Karpas-422 (cell line): ENCODE measurements around the gene CDK14. TPM values are rescaled to one million over a fixed set of nuclear protein-coding genes. Genes with fewer than 3 reads are reported as not detected.

Experiments used
- DNase-seq: peaks from one replicate; pipeline ENCODE4 v3.0.0-alpha.2; 2015
- H2AFZ ChIP-seq: fragments of 200-600 bp; sonication (generic); 2 replicates; pipeline ENCODE4 v1.6.1; 2014; ENCODE audit warnings: antibody characterized with exemption, low read length, mixed read lengths
- H3K27ac ChIP-seq: fragments of 200-600 bp; sonication (generic); 2 replicates; pipeline ENCODE4 v1.5.1; 2014; ENCODE audit warnings: mild to moderate bottlenecking, low read length, moderate library complexity
- H3K27me3 ChIP-seq: fragments of 200-600 bp; sonication (generic); 2 replicates; pipeline ENCODE4 v1.6.1; 2014; ENCODE audit warnings: low read length, mixed read lengths
- H3K36me3 ChIP-seq: fragments of 200-600 bp; sonication (generic); 2 replicates; pipeline ENCODE4 v1.6.1; 2014; ENCODE audit warnings: low read length, mixed read lengths; ENCODE audit not compliant: insufficient read depth
- H3K4me1 ChIP-seq: fragments of 200-600 bp; sonication (generic); 2 replicates; pipeline ENCODE4 v1.6.1; 2014; ENCODE audit warnings: mild to moderate bottlenecking, low read length, mixed read lengths
- H3K4me2 ChIP-seq: fragments of 200-600 bp; sonication (generic); 2 replicates; pipeline ENCODE4 v1.6.1; 2014; ENCODE audit warnings: low read length, low read depth, mild to moderate bottlenecking; ENCODE audit not compliant: poor library complexity, severe bottlenecking
- H3K4me3 ChIP-seq: fragments of 200-600 bp; sonication (generic); 2 replicates; pipeline ENCODE4 v1.5.1; 2014; ENCODE audit warnings: mild to moderate bottlenecking, antibody characterized with exemption, low read length, mixed read lengths
- H3K79me2 ChIP-seq: fragments of 200-600 bp; sonication (generic); 2 replicates; pipeline ENCODE4 v1.6.1; 2014; ENCODE audit warnings: mild to moderate bottlenecking, low read length, mixed read lengths
- H3K9ac ChIP-seq: fragments of 200-600 bp; sonication (generic); 2 replicates; pipeline ENCODE4 v1.6.0; 2014; ENCODE audit warnings: low read length
- H3K9me2 ChIP-seq: fragments of 200-600 bp; sonication (generic), shearing (Covaris generic); replicated peaks from 2 replicates; pipeline ENCODE4 v1.6.0; 2014; ENCODE audit warnings: mild to moderate bottlenecking, low read length, moderate library complexity; ENCODE audit not compliant: insufficient read depth
- H3K9me3 ChIP-seq: fragments of 300-700, 200-600 bp; sonication (generic); 2 replicates; pipeline ENCODE4 v1.6.1; 2014; ENCODE audit warnings: low read length, mixed read lengths
- H4K20me1 ChIP-seq: fragments of 200-600 bp; sonication (generic); 2 replicates; pipeline ENCODE4 v1.6.1; 2014; ENCODE audit warnings: mild to moderate bottlenecking, antibody characterized with exemption, low read length, low read depth; ENCODE audit not compliant: insufficient read depth
- total RNA-seq: library from RNA; depleted of rRNA; stranded (reverse); fragments of >200 nt; shearing (Covaris generic); gene quantifications from 2 replicates; pipeline ENCODE4 v1.2.3, GENCODE V29; 2014; ENCODE audit warnings: low replicate concordance

CDK14 gene
- total RNA-seq, 1 experiment from 2014 or later: 121 TPM

DNA sequence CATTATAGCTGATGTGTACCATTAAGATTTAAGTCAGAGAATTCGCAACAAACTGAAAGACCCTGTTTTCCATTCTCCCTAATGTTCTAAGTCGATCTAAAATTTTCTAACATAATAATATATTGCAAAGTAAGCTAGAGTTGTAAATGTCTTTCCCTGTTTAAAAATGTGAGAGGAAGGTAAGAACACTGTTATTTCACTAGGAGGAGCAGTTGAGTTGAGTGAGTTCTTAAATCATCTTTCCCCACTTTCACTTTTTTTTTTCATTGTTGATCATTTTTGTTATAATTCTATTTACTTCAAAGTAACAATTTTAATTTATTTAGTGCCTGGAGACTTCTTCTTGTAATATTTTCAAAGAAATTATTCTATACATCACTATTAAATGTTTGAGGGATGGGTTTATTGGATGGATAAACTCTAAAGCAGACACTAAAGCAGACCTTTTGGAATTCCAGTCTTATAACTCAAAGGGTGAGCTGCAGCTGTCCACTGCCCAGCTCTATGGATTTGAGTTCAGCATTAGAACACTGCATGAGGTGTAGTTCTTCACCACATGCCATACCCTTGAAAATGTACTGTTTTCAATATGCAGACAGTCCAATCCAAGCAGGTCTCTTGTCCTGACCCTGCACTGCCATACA lies 486.9 kb downstream of the CDK14 start:
- Histone ChIP-seq H4K20me1 (no peaks in the 10 kb centered on the region), H3K4me1 (peaks cover 57% of the 10 kb centered on the region), H3K9me2 (no peaks in the 10 kb centered on the region), H3K4me2 (no peak overlapping the region), H3K27me3 (no peaks in the 10 kb centered on the region), H3K27ac (peak overlapping the region; percentile 78; the same call in 1 of the 2 replicates), H3K4me3 (no peak overlapping the region), H3K9ac (no peak overlapping the region), H3K9me3 (no peaks in the 10 kb centered on the region), H3K36me3 (no peaks in the 10 kb centered on the region), H2AFZ (no peak overlapping the region), H3K79me2 (peaks cover 5% of the 10 kb centered on the region; the same call in 1 of the 2 replicates)
- peak; percentile 70 for DNase-seq

DNA sequence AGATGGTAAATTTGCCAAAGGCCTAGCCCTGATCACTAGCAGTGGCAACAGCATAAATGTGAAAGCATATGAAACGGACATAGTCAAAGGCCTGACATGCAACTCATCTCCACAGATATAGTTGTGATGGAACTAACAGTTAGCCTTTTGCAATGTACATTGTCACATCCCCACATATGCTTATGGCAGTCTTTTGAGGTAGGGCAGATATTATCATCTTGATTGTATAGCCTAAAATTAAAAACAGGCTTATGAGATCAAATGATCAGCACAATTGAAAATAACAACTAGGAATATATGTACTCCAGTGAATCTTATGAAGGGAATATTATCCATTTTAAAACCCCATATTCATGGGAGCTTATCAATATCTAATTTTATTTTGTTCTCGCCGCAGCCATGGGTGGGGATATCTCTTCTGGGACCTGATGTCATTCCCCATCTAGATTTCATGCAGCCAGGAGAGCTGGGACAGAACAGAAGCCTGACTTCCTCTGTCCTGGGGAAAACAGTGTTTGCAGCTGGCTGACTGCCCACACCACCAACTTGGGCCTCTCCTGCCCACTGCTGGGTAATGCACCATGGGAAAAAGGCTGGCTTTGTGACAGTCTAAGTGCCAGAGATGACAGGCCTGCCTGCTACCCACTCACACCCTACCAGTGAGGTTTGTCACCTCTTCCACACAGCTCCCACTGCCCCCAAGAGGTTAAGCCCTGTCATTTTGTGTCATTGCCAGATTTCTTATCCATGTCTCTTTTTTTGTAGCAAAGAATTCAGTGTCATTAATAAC lies 487.9 kb downstream of the CDK14 start:
- Histone ChIP-seq H3K9me3 (no peaks in the 10 kb centered on the region), H3K9me2 (no peaks in the 10 kb centered on the region), H3K27me3 (no peaks in the 10 kb centered on the region), H3K4me2 (no peak overlapping the region), H3K36me3 (no peaks in the 10 kb centered on the region), H3K4me1 (peaks cover 59% of the 10 kb centered on the region), H3K9ac (no peak overlapping the region), H3K4me3 (no peak overlapping the region), H3K27ac (no peak overlapping the region), H3K79me2 (peaks cover 5% of the 10 kb centered on the region; the same call in 1 of the 2 replicates), H2AFZ (no peak overlapping the region), H4K20me1 (no peaks in the 10 kb centered on the region)
- DNase-seq: no peak

DNA sequence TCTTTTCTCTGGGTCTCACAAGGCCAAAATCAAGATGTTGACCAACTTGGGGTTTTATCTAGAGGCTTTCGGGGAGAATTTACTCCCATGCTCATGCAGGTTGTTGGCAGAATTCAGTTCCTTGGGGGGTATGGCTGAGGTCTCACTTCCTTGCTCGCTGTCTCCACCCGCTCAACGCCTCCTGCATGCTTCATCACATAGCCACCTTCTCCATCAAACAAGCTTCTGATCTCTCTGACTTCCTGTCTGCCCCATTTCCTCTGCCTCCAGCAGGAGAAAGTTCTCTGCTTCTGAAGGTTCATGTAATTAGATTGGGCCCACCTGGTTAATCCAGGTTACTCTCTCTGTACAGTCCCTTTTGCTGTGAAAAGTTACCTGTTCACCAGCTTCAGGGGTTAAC lies 489.1 kb downstream of the CDK14 start:
- no peak for DNase-seq
- Histone ChIP-seq H3K79me2 (peaks cover 5% of the 10 kb centered on the region; the same call in 1 of the 2 replicates), H3K9me2 (no peaks in the 10 kb centered on the region), H3K36me3 (no peaks in the 10 kb centered on the region), H3K4me2 (no peak overlapping the region), H3K4me1 (peaks cover 55% of the 10 kb centered on the region), H4K20me1 (no peaks in the 10 kb centered on the region), H3K27me3 (no peaks in the 10 kb centered on the region), H2AFZ (no peak overlapping the region), H3K4me3 (no peak overlapping the region), H3K27ac (no peak overlapping the region), H3K9ac (no peak overlapping the region), H3K9me3 (no peaks in the 10 kb centered on the region)

DNA sequence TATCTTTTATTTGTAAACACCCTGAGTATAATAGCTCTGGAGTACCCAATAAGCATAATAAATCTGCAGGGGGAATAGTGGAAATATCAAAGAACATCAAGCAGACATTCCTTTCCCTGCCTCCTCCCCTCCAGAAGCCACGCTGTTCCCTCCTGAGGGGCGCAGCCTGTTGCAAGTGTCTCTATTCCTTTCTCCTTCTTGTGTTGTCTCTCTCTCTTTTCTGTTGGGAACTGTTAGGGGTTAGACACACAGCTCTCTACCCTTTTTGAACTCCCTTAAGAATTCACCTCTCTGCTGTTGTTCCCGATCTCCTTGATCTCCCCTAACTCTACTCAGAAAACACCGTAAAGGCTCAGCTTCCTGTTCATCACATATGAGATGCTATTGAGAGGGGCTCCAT lies 490.1 kb downstream of the CDK14 start:
- DNase-seq: no peak
- Histone ChIP-seq H3K9me3 (no peaks in the 10 kb centered on the region), H3K9me2 (no peaks in the 10 kb centered on the region), H3K4me1 (peaks cover 44% of the 10 kb centered on the region), H3K4me2 (no peak overlapping the region), H2AFZ (no peak overlapping the region), H3K27me3 (no peaks in the 10 kb centered on the region), H3K9ac (no peak overlapping the region), H3K79me2 (peaks cover 5% of the 10 kb centered on the region; the same call in 1 of the 2 replicates), H3K4me3 (no peak overlapping the region), H3K36me3 (no peaks in the 10 kb centered on the region), H3K27ac (no peak overlapping the region), H4K20me1 (no peaks in the 10 kb centered on the region)

DNA sequence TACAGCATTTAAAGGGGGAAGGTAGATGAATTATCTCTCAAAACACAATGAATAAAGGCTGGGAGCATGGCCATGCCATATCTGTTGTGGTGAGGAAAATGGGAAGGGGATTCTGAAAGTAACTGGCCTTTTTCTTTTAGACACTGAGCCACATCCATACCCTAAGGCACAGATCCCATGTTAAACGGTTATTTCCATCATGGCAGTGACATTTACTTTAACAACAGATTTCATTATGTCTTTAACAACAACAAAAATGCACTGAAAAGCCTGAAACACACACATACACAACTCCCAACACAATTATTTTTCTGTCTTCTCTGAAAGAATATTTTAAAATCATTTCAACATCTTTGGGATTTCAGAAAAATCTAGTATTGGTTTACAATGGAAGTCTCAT lies 492.0 kb downstream of the CDK14 start:
- Histone ChIP-seq H3K4me1 (peaks cover 28% of the 10 kb centered on the region), H3K4me3 (0 out of 2 replicates have a peak overlapping the region, but pooled peaks have one; percentile 10), H3K9me3 (no peaks in the 10 kb centered on the region), H3K9ac (0 out of 2 replicates have a peak overlapping the region, but pooled peaks have one; percentile 2), H3K27ac (peak overlapping the region; percentile 74), H3K4me2 (peak overlapping the region; percentile 52), H3K79me2 (peaks cover 5% of the 10 kb centered on the region; the same call in 1 of the 2 replicates), H3K36me3 (no peaks in the 10 kb centered on the region), H3K9me2 (no peaks in the 10 kb centered on the region), H3K27me3 (no peaks in the 10 kb centered on the region), H2AFZ (no peak overlapping the region), H4K20me1 (no peaks in the 10 kb centered on the region)
- no peak for DNase-seq

DNA sequence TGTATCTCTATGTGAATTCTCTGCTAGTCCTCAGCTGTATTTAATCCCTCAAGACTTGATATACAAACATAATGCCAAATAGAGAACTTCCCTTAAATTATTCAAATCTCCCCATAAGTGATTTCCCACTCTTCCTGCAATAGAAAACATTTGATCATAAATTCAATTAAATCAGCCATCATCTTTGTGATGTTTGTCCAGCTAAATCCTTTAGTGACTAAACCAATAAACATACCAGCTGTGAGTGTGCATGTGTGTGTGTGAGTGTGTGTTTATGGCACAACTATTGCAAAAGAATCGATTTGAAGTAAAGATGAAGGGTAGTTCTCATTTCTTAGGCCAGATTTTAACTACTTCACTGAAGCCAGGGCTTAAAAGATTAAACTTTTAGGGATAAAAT lies 492.6 kb downstream of the CDK14 start:
- Histone ChIP-seq H3K9me2 (no peaks in the 10 kb centered on the region), H3K4me3 (peak overlapping the region; percentile 10; the same call in 1 of the 2 replicates), H3K27ac (peak overlapping the region; percentile 74), H3K9ac (no peak overlapping the region), H2AFZ (no peak overlapping the region), H4K20me1 (no peaks in the 10 kb centered on the region), H3K4me1 (peaks cover 28% of the 10 kb centered on the region), H3K27me3 (no peaks in the 10 kb centered on the region), H3K79me2 (peaks cover 5% of the 10 kb centered on the region; the same call in 1 of the 2 replicates), H3K9me3 (no peaks in the 10 kb centered on the region), H3K4me2 (peak overlapping the region; percentile 52), H3K36me3 (no peaks in the 10 kb centered on the region)
- DNase-seq: peak; percentile 59

DNA sequence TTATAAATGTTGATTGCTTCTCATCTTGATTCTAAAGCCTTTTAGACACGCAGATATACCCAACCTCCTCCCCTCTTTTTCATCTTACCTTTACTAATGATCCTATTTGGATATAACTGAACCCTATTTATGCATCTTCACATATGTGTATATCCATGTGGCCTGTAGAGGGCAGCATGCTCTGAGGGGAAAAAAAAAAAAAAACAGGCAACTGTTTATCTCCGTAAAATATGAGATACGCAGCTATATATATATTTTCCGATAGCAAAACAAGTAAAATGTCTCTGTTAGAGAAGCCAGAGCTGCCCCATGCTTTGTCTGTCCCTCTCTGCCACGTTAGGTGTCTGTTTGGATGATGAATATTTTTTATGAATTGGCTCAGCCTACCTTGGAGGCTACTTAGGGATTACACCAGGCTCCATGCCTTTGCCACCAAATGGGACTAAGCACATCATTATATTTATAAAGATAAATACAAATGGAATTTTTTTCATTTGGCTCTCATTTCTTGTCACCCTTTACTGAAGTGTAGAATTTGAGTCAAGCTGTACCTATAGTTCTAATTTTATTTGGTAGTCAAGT lies 493.4 kb downstream of the CDK14 start:
- peak overlapping the region; percentile 74; the same call in 1 of the 2 replicates for H3K27ac ChIP-seq
- no peaks in the 10 kb centered on the region for H3K9me2 ChIP-seq
- peaks cover 28% of the 10 kb centered on the region for H3K4me1 ChIP-seq
- no peaks in the 10 kb centered on the region for H3K36me3 ChIP-seq
- H3K79me2 ChIP-seq: peaks cover 5% of the 10 kb centered on the region; the same call in 1 of the 2 replicates
- no peaks in the 10 kb centered on the region for H4K20me1 ChIP-seq
- H3K9me3 ChIP-seq: no peaks in the 10 kb centered on the region
- H3K4me3 ChIP-seq: no peak overlapping the region
- H3K9ac ChIP-seq: no peak overlapping the region
- no peaks in the 10 kb centered on the region for H3K27me3 ChIP-seq
- peak; percentile 84 for DNase-seq
- H2AFZ ChIP-seq: no peak overlapping the region
- peak overlapping the region; percentile 52 for H3K4me2 ChIP-seq

DNA sequence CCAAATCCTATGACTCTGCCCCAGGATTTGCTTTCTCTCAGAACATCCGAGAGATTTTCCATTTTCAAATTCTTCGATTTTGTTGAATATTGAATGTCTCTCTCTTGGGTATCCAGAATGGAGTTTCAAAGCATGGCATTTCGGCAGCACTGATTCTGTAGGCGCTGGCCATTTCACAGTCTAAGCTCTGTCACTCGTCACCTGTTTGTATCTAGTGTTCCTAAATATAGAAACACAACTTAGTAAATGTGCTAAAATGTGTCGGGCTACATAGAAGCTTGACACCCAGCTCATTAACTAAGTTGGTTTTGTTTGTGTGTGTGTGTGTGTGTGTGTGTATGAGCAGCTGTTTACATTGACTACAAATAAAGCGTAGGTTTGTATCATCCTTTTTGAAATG lies 494.6 kb downstream of the CDK14 start:
- Histone ChIP-seq H3K9me3 (no peaks in the 10 kb centered on the region), H3K36me3 (no peaks in the 10 kb centered on the region)

More for the DNA sequence above, 494.6 kb downstream of the CDK14 start:
- DNase-seq: no peak
- H3K4me1 ChIP-seq: peaks cover 28% of the 10 kb centered on the region
- no peak overlapping the region for H3K4me3 ChIP-seq
- H3K79me2 ChIP-seq: peaks cover 5% of the 10 kb centered on the region; the same call in 1 of the 2 replicates
- H3K9me2 ChIP-seq: no peaks in the 10 kb centered on the region
- no peaks in the 10 kb centered on the region for H4K20me1 ChIP-seq
- no peak overlapping the region for H2AFZ ChIP-seq
- H3K27me3 ChIP-seq: no peaks in the 10 kb centered on the region
- no peak overlapping the region for H3K27ac ChIP-seq
- H3K9ac ChIP-seq: no peak overlapping the region
- H3K4me2 ChIP-seq: no peak overlapping the region
